A673 (cell line): ENCODE results near the gene GRB10.

Source experiments
- EZH2 ChIP-seq: fragments of 200-600 bp; sonication (generic); IDR thresholded peaks from 2 replicates; pipeline ENCODE4 v1.6.1; 2017; ENCODE audit warnings: borderline replicate concordance, low read depth, mild to moderate bottlenecking, mixed read lengths, antibody characterized with exemption, low read length; ENCODE audit not compliant: poor library complexity, severe bottlenecking
- TF ChIP-seq, protein P1 (sequence below): fragments of 300-800, 200-600 bp; sonication (generic); conservative IDR thresholded peaks from 2 replicates; pipeline ENCODE4 v1.5.1; 2017; ENCODE audit warnings: low read depth, mild to moderate bottlenecking, antibody characterized with exemption, low read length, moderate library complexity, mixed read lengths

GRCh38 chr7:50706469-50706937, 76.2 kb downstream of the GRB10 start:
- TF ChIP-seq, protein P1, sequence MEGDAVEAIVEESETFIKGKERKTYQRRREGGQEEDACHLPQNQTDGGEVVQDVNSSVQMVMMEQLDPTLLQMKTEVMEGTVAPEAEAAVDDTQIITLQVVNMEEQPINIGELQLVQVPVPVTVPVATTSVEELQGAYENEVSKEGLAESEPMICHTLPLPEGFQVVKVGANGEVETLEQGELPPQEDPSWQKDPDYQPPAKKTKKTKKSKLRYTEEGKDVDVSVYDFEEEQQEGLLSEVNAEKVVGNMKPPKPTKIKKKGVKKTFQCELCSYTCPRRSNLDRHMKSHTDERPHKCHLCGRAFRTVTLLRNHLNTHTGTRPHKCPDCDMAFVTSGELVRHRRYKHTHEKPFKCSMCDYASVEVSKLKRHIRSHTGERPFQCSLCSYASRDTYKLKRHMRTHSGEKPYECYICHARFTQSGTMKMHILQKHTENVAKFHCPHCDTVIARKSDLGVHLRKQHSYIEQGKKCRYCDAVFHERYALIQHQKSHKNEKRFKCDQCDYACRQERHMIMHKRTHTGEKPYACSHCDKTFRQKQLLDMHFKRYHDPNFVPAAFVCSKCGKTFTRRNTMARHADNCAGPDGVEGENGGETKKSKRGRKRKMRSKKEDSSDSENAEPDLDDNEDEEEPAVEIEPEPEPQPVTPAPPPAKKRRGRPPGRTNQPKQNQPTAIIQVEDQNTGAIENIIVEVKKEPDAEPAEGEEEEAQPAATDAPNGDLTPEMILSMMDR, result no peak
- TF ChIP-seq EZH2, result no peak
